Astrocyte (in vitro differentiated cells and primary cell): Measurements from ENCODE around the gene PALLD.

ENCODE experiments used
- CTCF ChIP-seq: IDR thresholded peaks from 2 replicates; pipeline ENCODE4 v1.5.1; 2011; ENCODE audit warnings: low read depth, mild to moderate bottlenecking, inconsistent platforms, low read length, moderate library complexity; ENCODE audit not compliant: insufficient read depth
- EZH2 ChIP-seq: IDR thresholded peaks from 2 replicates; pipeline ENCODE4 v1.6.1; 2012; ENCODE audit warnings: mild to moderate bottlenecking, low read length, inconsistent platforms; ENCODE audit not compliant: insufficient read depth

DNA sequence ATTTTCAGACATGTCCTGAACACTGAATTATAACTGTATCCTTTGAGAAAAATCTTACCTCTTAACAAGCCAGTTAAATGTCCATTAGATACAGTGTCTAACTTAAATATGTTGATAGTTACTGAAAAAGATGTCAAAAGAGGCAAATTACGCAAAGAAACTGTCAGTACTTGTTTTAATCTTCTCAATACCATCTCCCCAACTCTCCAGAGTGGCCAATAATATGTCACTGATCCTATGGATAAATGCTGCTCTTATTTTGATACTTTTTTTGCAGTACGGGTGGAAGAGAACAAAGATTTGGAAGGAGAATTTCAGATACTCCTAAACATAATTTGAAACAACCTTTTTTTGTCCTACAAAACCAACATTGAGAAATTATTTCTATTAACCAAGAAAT lies 320.5 kb downstream of the PALLD start:
- TF ChIP-seq CTCF (no peak), EZH2 (no peak)
